HG03432 (cell line): Measurements from ENCODE around the gene DSCAM.
"Not testable (repeated sequence)": the region's sequence is repeated elsewhere in the genome, so short reads cannot be mapped to it uniquely, and the experiment has no call there.

Experiments
- ATAC-seq: cut with Tn5 transposase; IDR thresholded peaks from one replicate; pipeline ENCODE4 v1.9.1; 2021; ENCODE audit warnings: mild to moderate bottlenecking, moderate library complexity; ENCODE audit not compliant: unreplicated experiment

DSCAM gene

DNA sequence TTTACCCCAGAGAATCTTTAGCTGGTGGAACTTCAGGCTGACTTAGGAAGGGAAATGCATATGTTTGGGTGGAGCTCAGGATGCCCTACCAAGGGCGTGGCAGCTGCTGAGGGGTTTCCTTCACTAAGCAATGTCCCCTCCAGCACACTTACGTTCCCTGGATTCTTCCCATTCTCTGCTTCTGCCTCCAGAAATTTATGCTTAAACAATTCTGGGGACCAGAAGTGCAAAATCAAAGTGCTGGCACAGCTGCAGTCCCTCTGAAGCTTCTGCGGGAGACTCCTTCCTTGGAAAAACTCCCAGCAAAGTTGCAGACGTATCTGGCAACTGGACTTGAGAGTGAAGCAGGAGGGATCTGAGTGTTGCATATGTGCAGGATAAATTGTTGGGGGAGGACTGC, 576.9 kb downstream of the DSCAM start:
- no peak for ATAC-seq

DNA sequence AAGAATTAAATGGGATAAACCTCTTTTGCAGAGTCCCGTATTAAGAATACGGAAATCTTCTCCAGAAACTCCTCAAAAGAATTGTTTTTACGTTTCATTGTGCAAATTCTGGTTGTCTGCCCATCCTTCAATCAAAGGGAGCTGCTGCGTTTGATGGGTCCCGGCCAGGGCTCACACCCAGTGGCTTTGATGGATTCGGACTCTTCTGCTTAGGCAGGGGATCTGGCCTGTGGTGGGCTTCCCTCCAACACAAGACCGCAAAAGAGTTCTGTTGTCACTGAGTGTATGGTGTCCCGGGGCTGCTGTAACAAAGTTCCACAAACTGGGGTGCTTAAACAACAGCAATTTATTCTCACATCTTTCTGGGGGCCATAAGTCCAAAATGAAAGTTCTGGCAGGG, 577.7 kb downstream of the DSCAM start:
- ATAC-seq = no peak

DNA sequence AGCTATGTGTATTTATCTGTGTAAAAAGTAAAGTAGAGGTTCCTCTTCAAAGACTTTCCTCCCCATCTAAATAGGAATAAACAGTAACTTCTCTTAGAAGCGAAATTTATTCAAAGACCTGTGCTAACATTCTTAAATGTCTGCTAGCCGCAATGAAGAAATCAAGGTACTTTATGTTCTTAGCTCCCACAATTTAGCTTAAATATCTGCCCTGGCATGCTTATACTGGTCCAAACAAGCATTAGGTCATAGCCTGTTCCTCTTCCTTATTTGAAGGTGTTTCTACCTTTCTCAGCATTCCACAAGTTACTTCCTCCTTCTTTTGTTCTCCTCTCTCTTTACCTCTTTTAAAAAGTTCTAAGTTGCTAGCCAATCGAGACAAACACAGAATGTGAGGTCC, 588.5 kb downstream of the DSCAM start:
- ATAC-seq = not testable (repeated sequence)

DNA sequence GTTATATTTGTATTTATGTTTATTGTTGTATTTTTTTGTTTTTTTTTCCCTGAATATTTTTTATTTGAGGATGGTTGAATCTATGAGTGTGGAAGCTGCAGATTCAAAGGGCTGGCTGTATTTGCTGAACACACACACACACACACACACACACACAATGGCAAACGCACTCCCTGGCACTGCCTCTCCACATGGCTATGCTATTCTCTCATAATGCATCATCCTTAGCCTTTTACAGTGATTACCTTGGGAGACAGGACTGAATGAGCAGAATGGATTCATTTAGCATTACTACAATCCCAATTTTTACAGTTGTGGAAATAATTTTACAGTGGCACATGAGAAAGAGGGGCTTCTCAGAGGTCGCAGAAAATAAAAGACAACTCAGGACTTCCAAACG, 589.6 kb downstream of the DSCAM start:
- ATAC-seq = no peak

DNA sequence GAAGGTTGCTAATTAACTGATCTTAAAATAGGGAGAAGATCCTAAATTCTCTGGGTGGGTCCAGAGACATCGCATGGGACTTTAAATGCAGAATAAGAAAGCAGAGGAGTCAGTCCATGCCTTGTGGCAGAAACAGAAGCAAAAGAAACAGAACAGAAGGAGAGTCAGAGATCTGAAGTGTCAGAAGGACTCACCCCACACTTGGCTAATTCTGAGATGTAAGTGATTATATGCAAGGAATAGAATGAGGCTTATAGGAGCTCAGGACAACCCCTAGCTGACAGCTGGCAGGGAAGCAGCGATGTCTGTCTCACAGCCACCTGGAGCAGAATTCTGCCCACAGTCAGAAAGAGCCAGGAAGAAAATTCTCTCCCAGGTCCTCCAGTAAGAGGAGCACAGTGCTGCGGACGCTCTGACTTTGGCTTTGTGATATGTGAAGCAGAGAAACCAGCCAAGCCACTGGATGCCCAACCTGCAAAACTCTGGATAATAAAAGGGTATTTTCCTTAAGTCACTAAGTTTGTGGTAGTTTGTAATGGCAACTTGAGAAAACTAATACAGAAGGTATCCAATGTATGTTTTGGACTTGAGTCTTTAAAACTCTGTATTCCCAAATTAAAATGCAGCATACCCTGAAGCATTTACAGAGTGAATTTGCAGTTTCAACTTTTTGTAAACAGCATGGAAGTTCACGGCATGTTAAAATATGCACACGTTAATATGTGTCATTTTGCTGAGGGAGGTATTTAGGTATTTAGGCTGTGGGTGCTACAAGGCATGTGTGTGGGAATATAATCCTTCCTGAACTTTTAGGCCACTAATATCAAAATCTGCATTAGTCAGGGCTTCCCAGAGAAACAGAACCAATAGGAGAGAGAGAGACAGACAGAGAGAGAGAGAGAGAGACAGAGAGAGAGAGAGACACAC, 591.2 kb downstream of the DSCAM start:
- no peak for ATAC-seq

DNA sequence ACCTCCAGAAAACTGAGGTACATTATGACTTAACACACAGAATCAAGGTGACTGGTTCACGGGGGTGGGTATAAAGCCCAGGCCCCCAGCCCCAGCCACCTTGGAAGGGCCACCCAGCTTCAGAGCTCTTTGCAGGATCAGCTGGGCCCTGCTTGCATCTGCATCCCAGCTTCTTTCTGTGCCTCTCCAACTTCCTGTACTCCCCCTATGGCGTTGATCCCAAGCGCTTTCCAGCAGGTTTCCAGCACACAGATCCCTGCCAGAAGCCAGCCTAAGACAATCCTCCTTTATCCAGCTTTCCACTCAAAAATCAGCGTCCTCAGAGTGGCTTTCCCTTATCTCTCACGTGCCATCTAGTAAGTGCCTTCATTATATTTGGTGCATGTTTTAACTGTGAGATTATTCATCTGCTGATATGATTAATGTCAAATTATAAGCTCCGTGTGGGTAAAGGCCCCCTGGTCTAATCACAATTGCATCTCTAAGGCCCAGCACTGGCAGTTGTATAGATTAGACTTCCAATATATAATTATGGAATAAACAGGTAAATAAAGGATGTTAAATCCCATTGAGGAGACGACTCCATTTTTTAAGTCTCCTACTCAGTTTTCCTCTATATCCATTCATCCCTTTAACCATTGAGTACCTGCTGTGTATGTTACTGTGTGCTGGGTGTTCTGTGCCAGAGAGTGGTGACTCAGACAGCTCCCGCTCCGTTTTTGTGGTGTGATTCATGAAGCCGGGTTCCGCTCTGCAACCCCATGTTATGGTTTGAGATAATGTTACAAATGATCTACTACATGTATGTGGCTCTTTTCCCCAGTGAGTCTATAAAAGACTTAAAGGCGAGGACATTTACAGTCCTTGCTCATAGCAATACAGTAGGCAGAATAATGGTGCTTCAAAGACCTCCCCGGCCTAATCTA, 592.2 kb downstream of the DSCAM start:
- ATAC-seq = no peak

DNA sequence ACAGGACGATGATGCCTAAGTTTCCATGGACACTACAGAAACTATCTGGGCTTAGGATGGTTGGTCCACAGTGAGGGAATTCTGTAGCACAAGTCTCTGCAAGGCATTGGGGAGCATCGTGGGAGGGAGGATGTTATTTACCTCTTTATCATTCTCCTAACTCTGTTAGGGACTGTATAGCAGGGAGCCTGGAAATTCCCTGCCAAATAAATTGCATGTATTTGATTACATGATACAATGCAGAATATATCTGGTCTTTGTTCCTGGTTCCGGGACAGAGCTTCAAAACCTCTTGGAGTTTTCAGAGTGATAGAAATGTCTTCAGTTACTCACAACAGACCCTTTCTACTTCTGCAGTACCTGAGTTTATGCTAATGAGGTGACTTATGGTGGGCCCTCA, 593.8 kb downstream of the DSCAM start:
- no peak for ATAC-seq

DNA sequence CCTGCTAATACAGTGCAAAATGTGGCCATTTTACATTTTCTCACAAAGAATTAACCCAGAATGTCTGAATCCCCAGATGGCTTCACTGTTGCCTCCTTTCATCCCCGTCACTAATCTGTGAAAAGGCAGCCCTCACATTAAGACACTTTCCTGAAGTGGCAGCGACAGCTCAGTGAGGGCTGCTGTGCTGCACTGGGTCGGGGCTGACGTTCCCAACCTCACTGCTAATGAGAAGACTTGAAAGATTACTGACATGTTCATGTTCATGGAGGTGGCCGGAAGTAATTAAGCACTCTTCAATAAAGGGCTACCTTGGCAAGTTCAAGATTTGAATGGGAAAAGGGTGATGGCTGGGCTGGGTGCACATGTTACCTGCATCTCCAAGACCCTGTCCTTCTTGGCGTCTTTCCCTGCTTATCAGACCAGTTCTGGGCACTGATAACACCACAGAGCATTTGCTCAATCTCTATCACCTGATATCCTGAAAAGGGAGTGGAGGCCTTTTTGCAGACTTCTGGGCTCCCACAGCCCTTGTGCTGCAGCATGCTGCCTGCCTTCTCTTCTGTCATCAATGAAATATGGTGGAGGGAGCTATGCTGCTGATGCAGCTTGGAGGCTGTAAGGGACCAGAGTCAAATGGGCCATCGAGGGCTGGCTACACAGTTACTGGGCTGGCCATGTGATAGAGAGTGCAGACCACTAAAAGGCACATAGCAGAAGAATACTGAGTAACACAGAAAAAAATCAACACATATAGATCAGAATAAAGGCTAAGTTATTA, 596.3 kb downstream of the DSCAM start:
- ATAC-seq = no peak

DNA sequence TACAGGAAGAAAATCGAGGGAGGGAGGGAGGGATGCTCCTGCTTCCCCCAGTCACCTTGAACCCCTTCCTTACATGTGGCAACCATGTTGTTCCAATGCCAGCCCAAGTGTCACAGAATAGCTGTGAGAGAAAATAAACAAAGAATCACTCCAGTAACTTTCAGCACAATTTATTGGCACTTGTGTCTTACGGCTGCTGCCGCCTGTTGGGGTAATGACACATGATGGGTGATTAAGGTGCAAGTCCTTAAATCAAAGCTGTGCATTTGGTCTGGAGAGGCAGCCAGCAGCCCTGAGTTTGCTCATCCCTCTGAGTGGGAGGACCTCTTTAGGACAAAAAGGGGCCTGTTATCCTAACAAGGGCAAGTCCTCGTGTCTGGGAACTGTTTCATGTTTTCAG, 602.0 kb downstream of the DSCAM start:
- ATAC-seq = no peak

DNA sequence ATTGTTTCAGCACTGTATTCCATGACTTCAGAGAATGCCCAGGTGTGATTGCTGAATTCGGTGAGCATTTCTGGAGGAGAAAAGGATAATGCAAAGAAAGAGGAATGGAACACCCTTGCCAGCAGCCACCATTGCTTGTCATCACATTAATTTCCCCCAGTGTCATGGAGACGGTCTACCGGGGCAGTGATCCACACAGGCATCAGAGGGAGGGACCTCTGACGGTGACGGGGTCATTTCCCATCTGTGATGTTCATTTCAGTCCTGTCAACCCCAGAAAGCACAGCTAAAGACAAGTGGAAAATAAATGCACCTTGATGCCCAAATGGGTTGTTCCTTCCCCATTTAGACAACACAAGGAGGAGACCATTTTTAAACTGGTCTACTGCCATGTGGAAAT, 603.3 kb downstream of the DSCAM start:
- ATAC-seq = no peak

DNA sequence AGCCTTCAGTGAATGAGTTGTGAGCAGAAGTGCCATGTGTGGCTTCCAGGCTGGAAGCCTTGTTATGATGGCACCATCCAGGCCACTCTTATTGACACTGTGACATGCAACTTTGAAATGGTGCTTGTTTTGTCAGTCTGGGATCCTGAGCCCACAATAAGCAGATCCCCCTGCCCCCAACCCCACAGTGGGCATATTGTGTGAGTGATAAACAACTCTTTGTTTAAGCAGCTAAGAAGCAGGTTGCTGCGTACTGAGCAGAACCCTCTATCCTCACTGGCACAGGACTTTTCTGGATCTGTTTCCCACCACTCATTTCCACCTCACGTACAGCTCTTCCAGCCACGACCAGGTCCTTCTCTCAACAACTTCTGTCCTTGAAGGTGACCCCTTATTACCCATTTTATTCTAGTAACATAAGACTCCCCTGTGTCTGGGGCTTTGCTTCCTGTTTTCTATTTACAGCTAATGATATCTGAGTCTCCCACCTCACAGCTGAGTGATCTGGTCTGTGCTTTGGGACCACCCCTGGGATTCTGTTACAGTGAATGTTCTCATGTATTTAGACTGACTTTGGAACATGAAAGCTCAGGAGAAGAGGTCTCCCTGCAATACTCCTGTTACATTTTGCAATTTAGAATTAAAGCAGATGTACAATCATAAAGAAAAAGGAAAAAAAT, 604.2 kb downstream of the DSCAM start:
- ATAC-seq = no peak

DNA sequence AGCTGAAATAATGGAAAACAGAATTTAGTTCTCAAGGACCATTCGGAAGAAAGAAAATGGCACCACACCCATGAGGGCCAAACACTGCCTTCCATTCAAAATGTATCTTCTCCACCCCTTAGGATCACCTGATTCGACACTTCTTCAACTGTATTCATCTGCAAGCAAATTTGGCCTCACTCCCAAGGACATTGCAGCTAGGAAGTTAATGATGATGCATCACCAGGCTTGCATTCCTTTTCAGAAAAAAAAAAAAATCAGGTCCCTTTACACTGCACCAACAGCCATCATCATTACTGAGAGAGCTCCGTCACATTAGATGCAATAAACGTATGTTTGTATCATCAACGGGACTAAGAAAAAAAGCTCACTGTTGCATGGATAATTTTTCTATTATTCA, 611.4 kb downstream of the DSCAM start:
- ATAC-seq = no peak

DNA sequence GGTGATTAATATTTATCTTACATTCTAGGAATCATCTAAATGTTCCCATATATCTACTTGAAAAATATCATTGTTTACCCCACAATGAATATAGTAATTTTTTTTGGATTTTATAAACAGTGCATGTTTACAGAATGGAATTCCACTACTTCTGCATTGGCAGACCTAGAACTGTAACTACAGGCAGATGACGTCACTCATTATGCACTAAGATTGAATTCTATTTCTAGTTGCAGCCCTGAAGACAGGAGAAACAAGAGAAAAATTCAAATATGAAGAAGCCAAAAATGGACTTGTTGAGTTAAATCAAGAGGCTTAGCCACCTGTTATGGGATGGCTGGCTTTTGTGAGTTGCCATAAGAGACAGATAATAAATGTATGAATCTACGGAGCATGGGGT, 615.0 kb downstream of the DSCAM start:
- no peak for ATAC-seq

DNA sequence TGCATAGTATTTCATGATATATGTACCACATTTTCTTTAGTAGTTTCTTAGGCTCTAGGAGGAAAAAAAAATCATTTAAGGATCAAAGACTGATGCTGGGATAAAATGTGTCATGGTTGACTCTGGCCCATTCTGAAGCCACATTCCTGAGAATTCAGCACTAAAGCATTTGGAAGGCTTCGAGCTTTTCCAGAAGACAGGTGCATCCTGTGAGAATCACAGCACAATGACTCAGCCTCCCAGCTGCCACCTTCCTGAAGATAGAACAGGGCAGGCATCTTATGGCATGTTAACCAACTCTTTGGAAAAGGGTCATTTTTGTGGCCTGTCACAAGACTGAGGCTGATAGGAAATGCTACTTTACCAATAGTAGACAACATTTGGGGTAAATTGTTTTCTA, 619.9 kb downstream of the DSCAM start:
- no peak for ATAC-seq

DNA sequence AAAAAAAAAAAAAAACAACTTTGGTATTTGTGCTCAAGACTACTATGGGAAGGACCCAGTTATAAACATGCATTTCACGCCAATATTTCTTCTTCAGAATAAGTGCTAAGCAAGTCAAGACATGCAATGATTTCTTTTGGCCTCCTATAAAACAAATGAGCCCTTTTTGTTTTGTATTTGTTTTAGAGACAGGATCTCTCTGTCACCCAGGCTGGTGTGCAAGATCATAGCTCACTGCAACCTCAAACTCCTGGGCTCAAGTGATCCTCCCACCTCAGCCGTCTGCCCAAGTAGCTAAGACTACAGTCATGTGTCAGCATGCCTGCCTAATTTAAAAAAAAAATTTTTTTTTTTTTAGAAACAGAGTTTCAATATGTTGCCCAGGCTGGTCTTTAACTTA, 631.0 kb downstream of the DSCAM start:
- ATAC-seq = no peak

DNA sequence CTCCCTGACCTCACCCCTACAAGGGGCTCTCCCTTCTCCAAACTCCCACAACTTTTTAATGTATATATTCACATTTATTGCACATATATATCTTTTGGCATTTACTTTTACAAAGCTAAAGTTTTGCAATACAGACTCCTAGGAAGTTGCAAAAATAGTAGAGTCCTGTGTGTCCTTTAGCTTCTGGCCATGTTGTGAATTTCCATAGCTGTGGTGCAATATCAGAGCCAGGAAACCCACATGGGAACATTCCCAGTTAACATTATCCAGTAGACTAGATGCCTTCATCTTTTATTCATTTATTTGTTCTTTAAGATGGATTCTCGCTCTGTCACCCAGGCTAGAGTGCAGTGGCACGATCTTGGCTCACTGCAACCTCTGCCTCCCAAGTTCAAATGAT, 636.7 kb downstream of the DSCAM start:
- ATAC-seq = no peak

DNA sequence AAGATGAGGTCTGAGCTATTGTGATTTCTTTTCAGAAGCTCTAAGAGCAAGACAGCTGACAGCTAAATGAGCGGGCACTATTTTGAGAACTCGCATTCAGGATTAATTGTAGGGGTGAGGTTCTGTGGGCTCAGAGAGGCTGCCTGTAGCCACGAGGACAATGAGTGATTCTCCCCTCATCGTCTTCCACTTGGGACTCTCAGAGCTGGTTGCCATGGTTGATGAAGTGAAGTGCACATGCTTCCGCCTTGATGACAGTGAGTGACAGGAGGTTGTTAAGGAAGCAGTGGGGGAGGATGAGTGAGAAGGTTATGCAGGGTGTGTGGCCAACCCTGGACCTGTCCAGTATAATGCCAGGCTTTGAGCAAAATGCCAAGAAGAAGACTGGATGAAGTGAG, 638.0 kb downstream of the DSCAM start:
- no peak for ATAC-seq

DNA sequence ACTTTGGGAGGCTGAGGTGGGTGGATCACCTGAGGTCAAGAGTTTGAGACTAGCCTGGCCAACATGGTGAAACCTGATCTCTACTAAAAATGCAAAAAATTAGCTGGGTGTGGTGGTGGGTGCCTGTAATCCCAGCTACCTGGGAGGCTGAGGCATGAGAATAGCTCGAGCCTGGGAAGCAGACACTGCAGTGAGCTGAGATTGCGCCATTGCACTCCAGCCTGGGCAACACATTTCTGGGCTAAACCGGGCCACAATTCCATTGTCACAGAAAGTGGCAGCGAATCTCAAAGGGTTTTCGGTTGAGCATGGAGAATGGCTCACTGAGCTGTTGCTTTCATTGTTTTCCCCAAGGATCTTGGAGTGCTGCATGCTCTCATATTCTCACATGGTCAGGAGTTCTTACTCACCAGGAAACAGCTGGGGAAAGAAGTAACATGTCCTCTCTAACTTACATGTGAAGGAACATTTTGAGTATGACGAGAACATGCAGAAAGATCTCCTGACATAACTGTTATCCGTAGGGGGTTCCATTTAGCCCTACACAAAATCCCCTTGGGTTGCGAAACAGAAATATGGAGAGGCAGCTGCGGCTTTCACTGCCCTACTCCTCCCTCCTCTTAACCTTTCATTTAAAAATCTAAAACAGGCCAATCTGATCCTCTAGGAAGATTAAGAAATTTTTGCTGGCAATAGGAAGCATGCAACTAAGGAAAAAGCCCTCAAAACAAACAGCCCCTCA, 638.6 kb downstream of the DSCAM start:
- ATAC-seq = no peak

DNA sequence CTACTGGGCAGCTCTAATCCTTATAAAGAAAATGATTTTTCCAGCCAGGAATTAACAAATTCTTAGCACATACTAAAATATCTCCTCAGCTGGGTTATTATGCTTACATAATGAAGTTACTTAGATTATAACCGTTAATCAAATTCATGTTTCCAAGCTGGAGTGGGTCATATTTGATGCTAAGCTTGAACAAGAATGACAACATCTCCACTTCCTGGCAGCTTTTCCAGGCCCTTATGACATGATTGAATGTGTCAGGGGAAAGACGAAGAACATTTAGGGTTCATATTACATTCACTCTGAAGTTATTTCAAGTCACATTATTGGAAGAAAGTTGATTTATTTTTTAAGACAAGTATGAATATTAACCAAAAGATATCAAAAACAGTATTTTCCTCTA, 646.0 kb downstream of the DSCAM start:
- ATAC-seq = no peak

DNA sequence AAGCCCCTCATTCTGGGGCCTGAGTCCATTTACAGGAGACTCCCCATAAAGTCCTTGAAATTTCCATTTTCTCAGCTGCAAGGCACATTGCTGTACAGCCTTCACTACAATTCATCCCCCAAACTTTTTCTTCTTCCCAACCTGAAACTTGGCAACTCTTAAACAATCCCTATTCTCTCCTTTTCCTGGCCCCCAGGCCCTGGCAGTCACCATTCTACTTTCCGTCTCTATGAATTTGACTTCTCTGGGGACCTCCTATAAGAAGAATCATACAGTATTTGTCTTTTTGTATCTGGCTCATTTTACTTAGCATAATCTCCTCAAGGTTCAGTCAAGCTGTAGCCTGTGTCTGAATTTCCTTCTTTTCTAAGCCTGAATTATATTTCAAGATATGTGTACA, 646.8 kb downstream of the DSCAM start:
- ATAC-seq = no peak
